Midbrain (tissue), 1 donor: ENCODE results near the gene ZMPSTE24.
"Not testable (repeated sequence)": the region's sequence is repeated elsewhere in the genome, so short reads cannot be mapped to it uniquely, and the experiment has no call there.

Experiments used
- DNase-seq: peaks from one replicate; lab custom pipeline; 2025; lab: John Stamatoyannopoulos, UW

The ZMPSTE24 gene

GRCh38 chr1:40318970-40319621 is 61.1 kb downstream of the ZMPSTE24 start:
- no peak for DNase-seq

DNA sequence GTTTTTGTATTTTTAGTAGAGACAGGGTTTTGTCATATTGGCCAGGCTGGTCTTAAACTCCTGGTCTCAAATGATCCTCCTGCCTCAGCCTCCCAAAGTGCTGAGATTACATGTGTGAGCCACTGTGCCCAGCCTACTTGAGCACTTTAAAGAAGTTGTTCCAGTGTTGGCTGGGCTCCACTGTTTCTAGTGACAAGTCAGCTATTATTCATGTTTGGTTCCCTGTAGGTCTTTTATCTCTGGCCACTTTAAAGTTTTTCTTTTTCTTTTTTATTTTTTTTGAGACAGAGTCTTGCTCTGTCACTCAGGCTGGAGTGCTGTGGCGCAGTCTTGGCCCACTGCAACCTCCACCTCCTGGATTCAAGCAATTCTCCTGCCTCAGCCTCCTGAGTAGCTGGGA is 73.4 kb downstream of the ZMPSTE24 start:
- DNase-seq = not testable (repeated sequence)

GRCh38 chr1:40332695-40333094 is 74.7 kb downstream of the ZMPSTE24 start:
- DNase-seq = no peak

DNA sequence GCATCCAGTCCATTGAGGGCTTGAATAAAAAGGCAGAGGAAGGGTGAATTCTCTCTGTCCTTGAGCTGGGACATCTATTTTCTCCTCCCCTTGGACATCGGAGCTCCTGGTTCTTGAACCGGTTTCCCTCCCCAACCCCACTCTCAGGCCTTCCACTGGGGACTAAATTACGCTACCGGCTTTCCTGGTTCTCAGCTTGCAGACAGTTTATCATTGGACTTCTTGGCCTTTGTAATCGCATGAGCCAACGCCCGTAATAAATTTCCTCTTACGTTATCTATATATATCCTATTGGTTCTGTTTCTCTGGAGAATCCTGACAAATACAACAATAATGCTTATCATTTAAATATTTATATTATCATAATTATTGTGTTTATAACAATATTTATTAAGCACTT is 79.4 kb downstream of the ZMPSTE24 start:
- DNase-seq = no peak

DNA sequence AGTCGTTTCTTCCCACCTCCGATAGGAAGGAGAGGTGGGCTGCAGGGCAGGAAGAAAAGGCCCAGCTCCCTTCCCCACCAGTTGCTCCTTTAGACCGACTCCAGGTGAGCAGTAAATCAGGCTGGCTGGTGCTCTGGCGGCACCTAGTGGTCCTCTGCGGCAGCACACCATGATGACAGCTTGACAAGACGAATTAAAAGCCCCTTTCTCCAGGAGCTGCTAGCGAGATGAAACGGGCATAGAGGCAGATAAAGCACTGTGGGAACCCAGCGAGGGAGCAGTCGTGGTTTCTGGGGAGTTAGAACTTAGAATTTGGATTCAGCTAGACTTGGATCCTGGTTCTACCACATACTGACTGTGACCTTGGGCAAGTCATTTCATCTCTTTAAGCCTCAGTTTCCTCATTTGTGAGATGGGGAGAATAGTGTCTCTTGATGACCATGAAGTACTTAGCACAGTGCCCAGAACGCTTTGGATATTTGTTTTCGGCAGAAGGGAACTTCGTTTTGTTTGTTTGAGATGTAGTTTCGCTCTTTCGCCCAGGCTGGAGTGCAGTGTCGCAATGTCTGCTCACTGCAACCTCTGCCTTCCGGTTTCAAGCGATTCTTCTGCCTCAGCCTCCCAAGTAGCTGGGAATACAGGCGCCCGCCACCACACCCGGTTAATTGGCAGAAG is 80.8 kb downstream of the ZMPSTE24 start:
- peak; percentile 87 for DNase-seq

DNA sequence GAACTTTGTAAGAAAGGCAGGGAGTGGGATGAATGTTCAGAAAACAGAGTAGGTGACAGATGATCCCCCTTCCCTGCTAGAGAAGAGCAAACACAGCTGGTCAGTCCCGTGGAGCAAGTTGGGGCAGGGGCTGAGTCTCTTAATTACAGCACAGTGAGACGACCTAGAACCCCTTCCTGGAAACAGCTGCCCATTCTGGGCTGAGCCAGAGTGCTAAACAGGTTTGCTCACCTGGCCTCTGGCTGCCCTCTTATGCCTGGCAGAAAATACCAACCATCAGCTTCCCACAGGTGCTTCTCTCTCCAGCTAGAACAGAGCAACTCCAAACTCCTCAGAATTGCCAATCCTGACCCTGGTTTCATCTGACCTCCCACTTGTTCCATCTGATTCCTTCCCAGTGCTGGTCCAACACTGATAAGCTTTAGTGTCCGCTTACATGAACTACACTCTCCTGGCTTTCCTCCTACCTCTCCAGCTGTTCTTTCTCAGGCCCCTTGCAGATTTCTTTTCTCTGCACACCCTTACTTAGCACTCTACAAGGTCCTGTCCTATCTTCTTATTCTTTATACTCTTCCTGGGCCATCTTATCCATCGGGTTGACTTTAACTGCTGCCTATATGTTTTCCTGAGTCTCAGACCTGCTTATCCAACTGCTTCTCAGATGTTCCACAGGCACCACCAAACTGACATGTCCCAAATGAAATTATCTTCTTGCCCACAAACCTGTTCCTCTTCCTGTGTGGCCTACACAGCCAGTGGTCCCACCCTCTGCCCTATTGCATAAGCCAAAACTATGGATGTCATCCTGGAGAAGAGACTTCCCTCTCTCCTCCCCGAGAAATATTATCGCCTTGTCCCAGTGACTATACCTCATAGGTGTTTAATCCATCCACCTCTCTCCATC is 81.6 kb downstream of the ZMPSTE24 start:
- no peak for DNase-seq

DNA sequence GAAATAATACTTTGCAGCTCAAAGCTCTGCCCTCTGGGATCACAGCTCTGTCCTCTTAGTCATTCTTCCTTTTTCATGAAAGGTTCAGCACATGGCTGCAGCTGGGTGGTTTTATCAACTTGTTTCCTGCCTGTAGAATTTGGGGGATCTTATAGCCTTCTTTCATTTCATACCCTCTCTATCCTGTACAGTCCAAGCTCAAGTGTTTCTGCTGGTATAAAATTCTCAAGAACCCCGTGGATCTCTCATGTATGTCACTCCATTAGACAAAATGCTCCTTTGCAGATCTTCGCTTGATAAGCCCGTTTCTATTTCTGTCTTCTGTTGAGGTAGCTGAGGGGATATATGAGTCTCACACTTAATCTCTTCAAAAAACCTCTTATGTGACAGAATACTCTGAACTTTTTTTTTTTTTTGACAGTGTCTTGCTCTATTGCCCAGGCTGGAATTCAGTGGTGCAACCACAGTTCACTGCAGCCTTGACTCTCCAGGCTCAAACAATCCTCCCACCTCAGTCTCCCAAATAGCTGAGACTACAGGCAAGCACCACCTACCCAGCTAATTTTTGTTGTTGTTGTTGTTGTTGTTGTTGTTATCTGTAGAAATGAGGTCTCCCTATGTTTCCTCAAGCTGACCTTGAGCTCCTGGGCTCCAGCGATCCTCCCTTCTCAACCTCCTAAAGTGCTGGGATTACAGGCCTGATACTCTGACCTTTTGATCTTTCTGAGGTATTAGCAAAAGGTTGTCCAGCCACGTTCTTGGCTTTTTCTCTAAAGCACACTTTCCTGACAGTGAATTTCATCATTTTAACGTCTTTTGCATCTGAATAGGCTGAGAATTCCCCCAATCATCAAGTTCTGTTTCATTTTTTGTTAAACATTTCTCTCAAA is 83.7 kb downstream of the ZMPSTE24 start:
- no peak for DNase-seq

- not testable (repeated sequence) for DNase-seq
Measured at GRCh38 chr1:40342381-40342717, 84.3 kb downstream of the ZMPSTE24 start.
